ENCODE measurements around the gene ADTRP.

The ADTRP gene

GRCh38 chr6:11665604-11666326, 112.8 kb downstream of the ADTRP start:
- H3K4me3 ChIP-seq (ENCODE audit: low read depth, low read length), result no peak overlapping the region

All from iPS-11a (cell line).